ENCODE data around the gene DSCAM. TPM values are rescaled to one million over a fixed set of nuclear protein-coding genes. Genes with fewer than 3 reads are reported as not detected.

The DSCAM gene
- total RNA-seq, 2 donors from 2014 or later, result not detected

- no peaks in the 10 kb centered on the region for H3K36me3 ChIP-seq
- DNase-seq (ENCODE audit: low spot score), result no peak
- no peaks in the 10 kb centered on the region for H3K27me3 ChIP-seq
- TF ChIP-seq CTCF (IDR thresholded peaks at IDR 0.05), result no peak
- no peak overlapping the region for H3K27ac ChIP-seq
- H3K9me3 ChIP-seq, result no peaks in the 10 kb centered on the region
- no peak overlapping the region for H3K4me3 ChIP-seq
- H3K4me1 ChIP-seq, result no peaks in the 10 kb centered on the region
Measured at GRCh38 chr21:40788635-40789034, 58.3 kb downstream of the DSCAM start.

- no peak for TF ChIP-seq CTCF (IDR thresholded peaks at IDR 0.05)
- Histone ChIP-seq H3K27ac (no peak overlapping the region), H3K36me3 (no peaks in the 10 kb centered on the region), H3K4me3 (no peak overlapping the region), H3K4me1 (no peaks in the 10 kb centered on the region), H3K9me3 (no peaks in the 10 kb centered on the region), H3K27me3 (no peaks in the 10 kb centered on the region)
- no peak for DNase-seq (ENCODE audit: low spot score)
Measured at GRCh38 chr21:40783404-40783803, 63.6 kb downstream of the DSCAM start.

- DNase-seq (ENCODE audit: low spot score), result no peak
- Histone ChIP-seq H3K27me3 (no peaks in the 10 kb centered on the region), H3K36me3 (no peaks in the 10 kb centered on the region), H3K4me3 (no peak overlapping the region), H3K4me1 (no peaks in the 10 kb centered on the region), H3K9me3 (no peaks in the 10 kb centered on the region), H3K27ac (no peak overlapping the region)
- no peak for TF ChIP-seq CTCF (IDR thresholded peaks at IDR 0.05)
Measured at GRCh38 chr21:40770435-40771055, 76.4 kb downstream of the DSCAM start.

- Histone ChIP-seq H3K27me3 (no peaks in the 10 kb centered on the region), H3K4me1 (no peaks in the 10 kb centered on the region), H3K36me3 (no peaks in the 10 kb centered on the region), H3K4me3 (no peak overlapping the region), H3K27ac (no peak overlapping the region), H3K9me3 (no peaks in the 10 kb centered on the region)
- no peak for DNase-seq (ENCODE audit: low spot score)
- no peak for TF ChIP-seq CTCF (IDR thresholded peaks at IDR 0.05)
Measured at GRCh38 chr21:40769231-40769630, 77.7 kb downstream of the DSCAM start.

GRCh38 chr21:40768056-40768455 lies 78.9 kb downstream of the DSCAM start:
- TF ChIP-seq CTCF (IDR thresholded peaks at IDR 0.05), result no peak
- DNase-seq (ENCODE audit: low spot score), result no peak
- no peak overlapping the region for H3K27ac ChIP-seq

GRCh38 chr21:40766381-40766780 lies 80.6 kb downstream of the DSCAM start:
- no peak for DNase-seq (ENCODE audit: low spot score)
- Histone ChIP-seq H3K9me3 (no peaks in the 10 kb centered on the region), H3K4me1 (no peaks in the 10 kb centered on the region), H3K27ac (no peak overlapping the region), H3K4me3 (no peak overlapping the region), H3K27me3 (no peaks in the 10 kb centered on the region), H3K36me3 (no peaks in the 10 kb centered on the region)
- TF ChIP-seq CTCF (IDR thresholded peaks at IDR 0.05), result no peak

More at GRCh38 chr21:40768056-40768455, 78.9 kb downstream of the DSCAM start:
- H3K27me3 ChIP-seq, result no peaks in the 10 kb centered on the region
- H3K9me3 ChIP-seq, result no peaks in the 10 kb centered on the region
- H3K4me1 ChIP-seq, result no peaks in the 10 kb centered on the region
- no peak overlapping the region for H3K4me3 ChIP-seq
- H3K36me3 ChIP-seq, result no peaks in the 10 kb centered on the region

Measured in right atrium auricular region (tissue), 2 donors.